HG02981 (cell line): ENCODE measurements around the gene COLGALT1.
"Not testable (repeated sequence)": the region's sequence is repeated elsewhere in the genome, so short reads cannot be mapped to it uniquely, and the experiment has no call there.

Experiments
- ATAC-seq: cut with Tn5 transposase; IDR thresholded peaks from one replicate; pipeline ENCODE4 v1.9.1; 2021; ENCODE audit warnings: mild to moderate bottlenecking, moderate library complexity; ENCODE audit not compliant: unreplicated experiment

COLGALT1 gene

DNA sequence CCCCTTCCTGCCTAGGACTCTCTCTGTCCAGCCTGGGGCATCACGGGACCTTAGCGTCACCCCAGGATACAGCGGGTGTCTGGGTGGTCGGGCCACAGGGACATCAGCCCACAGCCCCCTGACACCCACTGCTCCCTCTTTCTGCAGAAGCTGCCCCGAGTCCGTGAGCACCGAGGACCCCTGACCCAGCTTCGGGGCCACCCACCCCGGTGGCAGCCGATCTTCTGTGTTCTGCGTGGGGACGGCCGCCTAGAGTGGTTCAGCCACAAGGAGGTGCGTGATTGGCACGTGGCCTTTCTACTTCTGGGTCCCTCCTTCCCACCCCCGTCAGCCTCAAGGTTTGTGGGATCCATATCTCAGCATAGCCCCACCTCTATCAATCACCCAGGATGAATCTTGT lies 23.3 kb upstream of the COLGALT1 start:
- no peak for ATAC-seq

DNA sequence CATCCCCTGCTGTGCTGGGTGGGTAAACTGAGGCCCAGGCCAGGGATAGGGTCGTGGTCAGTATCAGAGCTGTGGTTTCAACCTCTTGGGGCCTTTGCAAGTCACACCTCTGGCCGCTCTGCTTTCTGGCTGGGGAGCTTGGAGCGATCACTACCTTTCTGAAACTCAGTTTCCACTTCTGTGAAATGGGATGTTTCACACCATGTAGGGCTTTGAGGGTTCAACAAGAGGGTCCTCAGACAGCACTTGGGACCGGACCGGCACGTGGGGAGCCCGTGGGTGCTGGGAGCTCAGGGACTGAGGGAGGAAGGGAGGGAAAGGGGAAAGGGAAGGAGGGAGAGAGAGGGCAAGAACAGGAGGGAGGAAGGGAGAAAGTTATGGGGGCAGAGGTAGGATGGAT lies 22.9 kb upstream of the COLGALT1 start:
- no peak for ATAC-seq

DNA sequence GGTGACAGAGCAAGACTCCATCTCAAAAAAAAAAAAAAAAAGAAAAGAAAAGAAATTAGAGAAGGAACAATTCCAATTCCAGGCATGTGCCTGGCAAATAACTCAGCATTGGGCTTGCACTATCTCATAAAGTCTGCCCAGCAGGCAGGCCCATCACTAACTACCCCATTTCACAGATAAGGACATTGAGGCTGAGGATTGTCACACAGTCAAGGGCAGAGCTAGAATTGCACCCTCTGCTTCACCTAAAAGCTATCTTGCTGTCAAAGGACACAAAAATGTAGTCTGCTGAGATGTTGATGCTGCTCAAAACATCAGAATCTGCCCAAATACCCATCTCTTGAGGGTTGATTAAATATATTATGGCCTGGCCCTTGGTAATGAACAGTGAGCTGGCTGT lies 20.7 kb upstream of the COLGALT1 start:
- no peak for ATAC-seq

- ATAC-seq = no peak
Observed at GRCh38 chr19:17536955-17537354, 18.5 kb upstream of the COLGALT1 start.

- ATAC-seq = no peak
Observed at GRCh38 chr19:17538684-17539237, 16.7 kb upstream of the COLGALT1 start.

DNA sequence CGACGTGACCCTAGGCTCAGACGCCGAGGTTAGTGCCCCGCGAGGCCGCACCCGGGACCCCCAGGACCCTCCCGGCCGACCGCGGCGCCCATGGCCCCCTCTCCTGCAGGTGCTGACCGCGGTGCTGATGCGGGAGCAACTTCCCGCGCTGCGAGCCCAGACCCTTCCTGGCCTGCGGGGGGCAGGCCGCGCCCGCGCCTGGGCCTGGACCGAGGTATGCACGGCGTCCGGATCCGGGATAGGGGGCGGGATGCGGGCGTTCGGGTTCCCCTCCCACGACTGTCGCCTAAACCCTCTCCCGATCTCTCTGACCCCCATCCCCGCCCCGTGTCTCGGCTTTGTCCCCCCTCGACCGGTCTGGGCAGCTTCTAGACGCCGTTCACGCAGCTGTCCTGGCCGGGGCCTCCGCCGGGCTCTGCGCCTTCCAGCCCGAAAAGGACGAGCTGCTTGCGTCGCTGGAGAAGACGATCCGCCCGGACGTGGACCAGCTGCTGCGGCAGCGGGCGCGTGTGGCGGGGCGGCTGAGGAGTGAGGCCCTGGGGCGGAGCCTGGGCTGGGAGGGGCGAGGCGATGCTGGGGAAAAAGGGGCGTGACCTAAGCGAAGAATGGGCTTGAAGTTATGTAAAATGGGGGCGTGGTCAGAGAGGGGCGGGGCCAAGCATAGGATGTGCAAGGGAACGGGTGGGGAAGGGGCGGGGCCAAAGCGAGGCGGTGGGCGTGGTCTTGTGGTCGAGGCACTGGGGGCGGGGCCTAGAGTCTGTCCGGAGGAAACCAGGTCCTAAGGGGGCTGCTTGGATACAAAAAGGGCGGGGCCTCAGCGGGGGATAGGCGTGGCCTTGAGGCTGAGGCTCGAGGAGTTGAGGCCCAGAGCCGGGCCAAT lies 16.0 kb upstream of the COLGALT1 start:
- peak; percentile 69 for ATAC-seq

- no peak for ATAC-seq
Observed at GRCh38 chr19:17540174-17540573, 15.3 kb upstream of the COLGALT1 start.

DNA sequence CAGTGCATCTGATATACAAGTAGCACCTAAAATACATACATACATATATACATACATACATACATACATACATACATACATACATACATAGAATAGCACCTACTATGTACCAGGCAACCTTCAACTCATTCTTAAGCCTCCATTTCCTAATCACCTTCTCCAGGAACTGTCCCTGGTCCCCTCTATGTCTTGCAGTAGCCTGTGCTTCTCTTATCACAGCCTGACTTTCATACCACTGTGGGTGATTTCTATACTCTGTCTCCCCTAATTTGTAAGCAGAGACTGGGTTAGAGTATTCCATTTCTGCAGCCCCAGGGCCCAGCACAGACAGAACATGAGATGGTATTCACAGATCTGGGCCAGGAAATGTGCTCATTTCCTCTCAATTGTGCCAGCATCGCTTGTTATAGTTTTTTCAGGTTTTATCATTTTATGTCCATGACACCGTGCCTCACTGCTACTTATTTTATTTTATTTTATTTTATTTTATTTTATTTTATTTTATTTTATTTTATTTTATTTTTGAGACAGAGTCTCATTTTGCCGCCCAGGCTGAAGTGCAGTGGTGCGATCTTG lies 14.2 kb upstream of the COLGALT1 start:
- no peak for ATAC-seq

GRCh38 chr19:17542042-17542441 lies 13.4 kb upstream of the COLGALT1 start:
- no peak for ATAC-seq

DNA sequence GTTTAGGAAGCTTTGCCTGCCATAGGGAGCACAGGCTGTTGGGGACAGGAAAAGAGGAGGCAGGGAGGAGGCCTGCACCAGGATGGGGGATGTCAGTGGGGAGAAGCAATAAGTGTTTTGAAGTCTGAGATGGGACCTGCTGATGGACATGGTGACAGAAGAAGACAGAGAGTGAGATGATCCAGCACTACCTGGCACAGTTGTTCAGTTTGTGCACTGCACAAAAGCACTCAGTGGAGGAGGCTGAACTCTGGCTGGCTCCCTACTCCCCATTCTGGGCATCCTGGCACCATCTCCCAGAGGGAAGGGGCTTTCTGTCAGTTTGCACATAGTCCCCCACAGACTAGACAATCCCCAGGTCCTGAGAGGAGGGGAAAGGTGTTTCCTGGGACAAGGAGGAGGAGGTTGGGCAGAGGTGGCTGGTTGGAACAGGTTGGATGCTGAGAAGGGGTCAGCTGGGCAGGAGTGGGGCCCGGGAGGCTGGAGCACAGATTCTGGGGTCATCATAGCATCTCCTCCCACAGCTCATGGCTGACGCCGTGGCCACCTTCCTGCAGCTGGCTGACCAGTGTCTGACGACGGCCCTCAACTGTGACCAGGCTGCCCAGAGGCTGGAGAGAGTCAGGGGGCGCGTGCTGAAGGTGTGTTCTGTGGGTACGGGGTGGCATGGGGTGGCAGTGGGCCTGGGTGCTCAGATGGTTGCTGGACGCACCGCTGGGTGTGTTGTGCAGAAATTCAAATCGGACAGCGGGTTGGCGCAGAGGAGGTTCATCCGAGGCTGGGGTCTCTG lies 12.5 kb upstream of the COLGALT1 start:
- no peak for ATAC-seq

GRCh38 chr19:17543986-17544385 lies 11.5 kb upstream of the COLGALT1 start:
- ATAC-seq = no peak

GRCh38 chr19:17544418-17544817 lies 11.0 kb upstream of the COLGALT1 start:
- no peak for ATAC-seq

GRCh38 chr19:17548145-17548544 lies 7.3 kb upstream of the COLGALT1 start:
- ATAC-seq = no peak

DNA sequence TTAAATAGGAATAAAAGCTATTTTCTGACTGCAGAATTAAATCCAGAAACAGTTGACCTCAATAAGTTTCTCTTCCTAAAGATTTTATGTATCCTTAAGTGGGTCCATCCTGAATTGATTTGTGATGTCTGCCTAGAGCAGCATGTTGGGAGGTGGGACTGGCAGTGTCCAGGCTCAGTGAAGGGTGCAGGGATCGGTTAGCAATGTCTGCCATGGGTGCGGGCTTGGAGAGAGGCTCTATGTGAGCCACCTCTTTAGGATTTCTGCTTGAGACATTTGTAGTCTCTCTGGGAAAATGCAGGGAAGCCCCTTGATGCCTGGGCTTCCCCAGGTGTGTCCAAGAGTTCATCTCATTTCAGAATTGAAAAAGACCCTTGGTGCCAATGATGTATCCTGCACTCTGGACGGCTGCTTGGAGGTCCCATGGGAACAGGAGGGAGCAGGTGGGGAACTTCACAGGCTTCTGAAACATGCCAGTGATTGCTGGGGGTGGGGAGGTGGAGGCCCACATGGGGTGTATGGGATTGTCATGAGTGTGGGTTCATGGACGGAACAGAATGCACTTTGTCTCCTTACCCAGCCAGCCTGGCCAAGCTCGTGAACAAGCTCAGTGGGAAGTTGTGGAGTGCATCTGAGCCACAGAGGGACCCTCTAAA lies 6.2 kb upstream of the COLGALT1 start:
- no peak for ATAC-seq

- ATAC-seq = no peak
Observed at GRCh38 chr19:17550076-17550667, 5.3 kb upstream of the COLGALT1 start.

DNA sequence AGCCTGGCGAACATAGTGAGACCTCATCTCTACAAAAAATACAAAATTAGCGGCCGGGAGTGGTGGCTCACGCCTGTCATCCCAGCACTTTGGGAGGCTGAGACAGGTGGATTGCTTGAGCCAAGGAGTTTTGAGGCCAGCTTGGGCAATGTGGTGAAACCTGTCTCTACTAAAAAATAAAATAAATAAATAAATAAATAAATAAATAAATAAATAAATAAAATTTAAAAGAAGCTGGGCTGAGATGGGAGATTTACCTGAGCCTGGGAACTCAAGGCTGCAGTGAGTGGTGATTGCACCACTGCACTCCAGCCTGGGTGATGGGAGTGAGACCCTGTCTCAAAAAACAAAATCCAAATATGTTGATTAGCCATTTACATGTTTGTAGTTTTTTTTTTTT lies 2.7 kb upstream of the COLGALT1 start:
- ATAC-seq = not testable (repeated sequence)

- no peak for ATAC-seq
Observed at GRCh38 chr19:17553256-17553655, 2.2 kb upstream of the COLGALT1 start.

GRCh38 chr19:17554968-17555479 lies 425 bp upstream of the COLGALT1 start:
- no peak for ATAC-seq

DNA sequence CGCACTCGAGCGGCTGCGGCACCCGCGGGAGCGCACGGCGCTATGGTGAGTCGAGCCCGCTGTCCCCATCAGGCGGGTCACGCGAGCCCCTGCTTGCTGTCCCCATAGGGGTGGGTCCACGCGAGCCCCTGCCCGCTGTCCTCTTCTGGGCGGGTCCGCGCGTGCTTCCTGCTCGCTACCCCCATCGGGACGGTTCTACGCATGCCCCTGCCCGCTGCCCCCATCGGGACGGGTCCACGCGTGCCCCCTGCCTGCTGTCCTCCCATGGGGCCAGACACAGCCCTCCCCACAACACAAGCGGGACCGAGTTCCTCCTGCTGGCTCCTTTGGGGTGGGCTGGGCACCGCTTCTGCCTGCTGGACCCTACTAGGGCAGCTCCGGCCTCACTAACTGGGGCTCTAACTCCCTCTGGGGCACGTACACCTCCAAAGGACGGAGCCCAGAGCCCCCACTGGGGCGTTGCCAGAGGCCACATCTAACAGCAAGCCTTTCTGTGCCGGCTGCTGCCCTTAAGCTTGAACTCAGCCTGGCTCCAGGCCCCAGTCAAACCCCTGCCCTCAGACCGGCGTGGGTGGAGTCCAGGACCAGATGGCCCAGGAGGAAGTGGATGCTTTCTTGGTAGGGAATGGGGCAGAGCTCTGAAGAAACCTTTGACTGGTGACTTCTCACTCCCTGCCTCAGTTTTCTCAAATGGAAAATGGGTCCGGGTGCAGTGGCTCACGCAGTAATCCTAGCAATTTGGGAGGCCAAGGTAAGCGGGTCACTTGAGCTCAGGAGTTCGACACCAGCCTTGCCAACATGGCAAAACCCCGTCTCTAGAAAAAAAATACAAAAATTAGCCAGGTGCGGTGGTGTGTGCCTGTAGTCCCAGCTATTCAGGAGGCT lies 722 bp downstream of the COLGALT1 start:
- peak; percentile 25 for ATAC-seq
